PFSK-1 (cell line): ENCODE measurements around the gene ESRRG.

Source experiments
- FOXP2 ChIP-seq: optimal IDR thresholded peaks from 2 replicates; pipeline ENCODE3; 2011; ENCODE audit warnings: borderline replicate concordance, control low read depth, inconsistent platforms; ENCODE audit not compliant: insufficient read depth; ENCODE audit errors: extremely low read length, extremely low read depth
- POLR2AphosphoS5 ChIP-seq: IDR thresholded peaks from 2 replicates; pipeline ENCODE4 v1.6.1; 2012; ENCODE audit warnings: low read depth, mild to moderate bottlenecking, control low read depth, low read length, moderate library complexity
- SIN3A ChIP-seq: IDR thresholded peaks from 2 replicates; pipeline ENCODE4 v1.6.1; 2012; ENCODE audit warnings: mild to moderate bottlenecking, low read length, moderate library complexity, borderline replicate concordance; ENCODE audit not compliant: insufficient read depth
- TAF1 ChIP-seq: IDR thresholded peaks from 2 replicates; pipeline ENCODE4 v1.6.1; 2012; ENCODE audit warnings: low read length, control low read depth, borderline replicate concordance; ENCODE audit not compliant: insufficient read depth
- TF ChIP-seq, protein P1 (sequence below), 2 experiments: IDR thresholded peaks; 2 replicates each; pipeline versions ENCODE4 v1.6.1 to v1.8.0; 2011 to 2012; ENCODE audit warnings: low read depth in 2 of 2, low read length in 2 of 2, control low read depth in 1 of 2, inconsistent platforms in 1 of 2, mild to moderate bottlenecking in 1 of 2, moderate library complexity in 1 of 2; ENCODE audit not compliant: insufficient read depth in 1 of 2

Gene ESRRG

GRCh38 chr1:216599851-216600250 lies 123.4 kb downstream of the ESRRG start:
- TF ChIP-seq TAF1 (no peak), POLR2AphosphoS5 (no peak), FOXP2 (no peak), SIN3A (no peak)
- TF ChIP-seq, protein P1, sequence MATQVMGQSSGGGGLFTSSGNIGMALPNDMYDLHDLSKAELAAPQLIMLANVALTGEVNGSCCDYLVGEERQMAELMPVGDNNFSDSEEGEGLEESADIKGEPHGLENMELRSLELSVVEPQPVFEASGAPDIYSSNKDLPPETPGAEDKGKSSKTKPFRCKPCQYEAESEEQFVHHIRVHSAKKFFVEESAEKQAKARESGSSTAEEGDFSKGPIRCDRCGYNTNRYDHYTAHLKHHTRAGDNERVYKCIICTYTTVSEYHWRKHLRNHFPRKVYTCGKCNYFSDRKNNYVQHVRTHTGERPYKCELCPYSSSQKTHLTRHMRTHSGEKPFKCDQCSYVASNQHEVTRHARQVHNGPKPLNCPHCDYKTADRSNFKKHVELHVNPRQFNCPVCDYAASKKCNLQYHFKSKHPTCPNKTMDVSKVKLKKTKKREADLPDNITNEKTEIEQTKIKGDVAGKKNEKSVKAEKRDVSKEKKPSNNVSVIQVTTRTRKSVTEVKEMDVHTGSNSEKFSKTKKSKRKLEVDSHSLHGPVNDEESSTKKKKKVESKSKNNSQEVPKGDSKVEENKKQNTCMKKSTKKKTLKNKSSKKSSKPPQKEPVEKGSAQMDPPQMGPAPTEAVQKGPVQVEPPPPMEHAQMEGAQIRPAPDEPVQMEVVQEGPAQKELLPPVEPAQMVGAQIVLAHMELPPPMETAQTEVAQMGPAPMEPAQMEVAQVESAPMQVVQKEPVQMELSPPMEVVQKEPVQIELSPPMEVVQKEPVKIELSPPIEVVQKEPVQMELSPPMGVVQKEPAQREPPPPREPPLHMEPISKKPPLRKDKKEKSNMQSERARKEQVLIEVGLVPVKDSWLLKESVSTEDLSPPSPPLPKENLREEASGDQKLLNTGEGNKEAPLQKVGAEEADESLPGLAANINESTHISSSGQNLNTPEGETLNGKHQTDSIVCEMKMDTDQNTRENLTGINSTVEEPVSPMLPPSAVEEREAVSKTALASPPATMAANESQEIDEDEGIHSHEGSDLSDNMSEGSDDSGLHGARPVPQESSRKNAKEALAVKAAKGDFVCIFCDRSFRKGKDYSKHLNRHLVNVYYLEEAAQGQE (IDR thresholded peaks at IDR 0.05; ENCODE audit: insufficient read depth in 1 of 2, low read depth in 2 of 2, low read length in 2 of 2): no peak

DNA sequence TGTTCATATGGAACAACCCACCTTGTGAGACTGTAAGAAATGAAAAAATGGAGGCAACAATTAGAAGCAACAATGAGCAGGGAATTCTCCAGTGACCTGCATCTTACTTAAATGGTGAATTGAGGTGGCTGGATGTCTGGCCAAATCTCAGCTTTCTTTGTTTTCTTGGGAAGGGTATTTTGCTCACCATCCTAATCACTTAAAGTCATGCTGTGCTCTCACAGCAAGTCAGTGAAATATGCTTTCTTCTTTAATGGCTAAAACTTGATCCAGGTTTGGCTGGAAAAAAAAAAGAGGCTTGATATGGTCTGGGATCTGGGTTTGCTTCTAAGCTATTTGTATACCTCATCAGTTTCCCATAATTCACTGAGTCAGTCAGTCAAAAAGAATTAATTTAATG lies 124.8 kb downstream of the ESRRG start:
- no peak for TF ChIP-seq TAF1
- TF ChIP-seq POLR2AphosphoS5: no peak
- TF ChIP-seq SIN3A: no peak
- no peak for TF ChIP-seq FOXP2
- TF ChIP-seq, protein P1 (IDR thresholded peaks at IDR 0.05; ENCODE audit: insufficient read depth in 1 of 2, low read depth in 2 of 2, low read length in 2 of 2): no peak

GRCh38 chr1:216596281-216596862 lies 126.9 kb downstream of the ESRRG start:
- TF ChIP-seq TAF1 (no peak), POLR2AphosphoS5 (no peak), SIN3A (no peak), FOXP2 (no peak)
- TF ChIP-seq, protein P1 (IDR thresholded peaks at IDR 0.05; ENCODE audit: insufficient read depth in 1 of 2, low read depth in 2 of 2, low read length in 2 of 2): no peak

- TF ChIP-seq, protein P1 (IDR thresholded peaks at IDR 0.05; ENCODE audit: insufficient read depth in 1 of 2, low read depth in 2 of 2, low read length in 2 of 2): no peak
Measured at GRCh38 chr1:216587715-216588114, 135.5 kb downstream of the ESRRG start.

DNA sequence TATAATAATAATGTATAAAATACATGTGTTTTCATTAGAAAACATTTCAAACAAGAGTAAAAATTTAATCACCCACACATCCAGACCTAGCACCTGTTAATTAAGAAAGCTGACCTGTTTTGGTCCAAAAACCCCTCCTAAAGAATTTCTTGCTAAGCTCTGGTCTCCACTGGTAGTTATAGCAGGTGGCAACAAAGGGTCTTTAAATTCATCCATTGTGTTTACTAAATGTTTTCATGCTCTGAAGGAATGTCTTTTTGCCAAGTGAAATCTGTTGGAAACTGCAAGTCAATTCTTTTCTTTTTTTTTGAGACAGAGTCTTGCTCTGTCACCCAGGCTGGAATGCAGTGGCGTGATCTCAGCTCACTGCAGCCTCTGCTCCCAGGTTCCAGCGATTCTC lies 141.1 kb downstream of the ESRRG start:
- TF ChIP-seq SIN3A: no peak
- no peak for TF ChIP-seq POLR2AphosphoS5
- no peak for TF ChIP-seq FOXP2
- TF ChIP-seq TAF1: no peak
